GM19455 (cell line): ENCODE data around the gene DAB1.
"Not testable (repeated sequence)": the region's sequence is repeated elsewhere in the genome, so short reads cannot be mapped to it uniquely, and the experiment has no call there.

Experiments used
- ATAC-seq: cut with Tn5 transposase; IDR thresholded peaks from one replicate; pipeline ENCODE4 v1.9.1; 2021; ENCODE audit not compliant: unreplicated experiment

Gene DAB1

DNA sequence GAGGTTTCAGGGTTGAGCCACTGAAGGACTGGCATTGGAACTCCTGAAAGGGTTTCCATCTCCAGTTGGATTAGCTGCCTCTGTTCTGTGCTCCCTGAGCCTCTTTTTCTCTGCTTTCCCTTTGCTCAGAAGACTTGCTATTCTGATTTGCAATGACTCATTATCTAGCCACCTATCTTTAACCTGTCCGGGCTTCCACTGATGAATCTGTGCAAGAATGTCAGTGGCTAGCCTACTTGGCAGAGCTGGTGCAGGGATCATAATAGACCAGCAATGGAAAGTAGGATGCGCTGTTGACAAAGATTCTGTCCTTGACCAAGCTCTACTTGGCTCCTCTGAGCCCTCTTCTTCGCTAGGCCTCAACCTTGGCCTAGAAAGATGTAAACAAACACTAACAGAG lies 336.2 kb downstream of the DAB1 start:
- ATAC-seq, result not testable (repeated sequence)

- ATAC-seq, result no peak
Measured at GRCh38 chr1:57086154-57086553, 337.7 kb downstream of the DAB1 start.

DNA sequence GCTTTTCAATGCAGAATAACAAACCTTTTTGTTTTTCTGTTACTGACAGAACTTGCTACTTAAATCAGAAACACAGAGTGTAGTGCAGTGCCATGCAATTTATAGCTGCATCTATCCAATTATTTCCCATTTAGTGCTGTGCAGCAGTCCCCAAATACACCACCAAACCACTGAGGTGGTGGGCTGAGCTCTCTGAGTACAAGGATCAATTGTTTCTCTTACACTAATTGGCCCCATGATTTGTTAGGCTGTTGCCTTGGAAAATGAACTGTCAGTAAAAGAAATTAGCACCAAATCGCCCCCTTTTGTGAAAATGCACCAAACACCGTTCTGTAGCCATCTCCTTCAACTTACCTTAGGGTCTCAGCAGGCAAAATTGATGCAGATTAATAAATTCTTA lies 339.2 kb downstream of the DAB1 start:
- no peak for ATAC-seq

- no peak for ATAC-seq
Measured at GRCh38 chr1:57082711-57083439, 341.0 kb downstream of the DAB1 start.

DNA sequence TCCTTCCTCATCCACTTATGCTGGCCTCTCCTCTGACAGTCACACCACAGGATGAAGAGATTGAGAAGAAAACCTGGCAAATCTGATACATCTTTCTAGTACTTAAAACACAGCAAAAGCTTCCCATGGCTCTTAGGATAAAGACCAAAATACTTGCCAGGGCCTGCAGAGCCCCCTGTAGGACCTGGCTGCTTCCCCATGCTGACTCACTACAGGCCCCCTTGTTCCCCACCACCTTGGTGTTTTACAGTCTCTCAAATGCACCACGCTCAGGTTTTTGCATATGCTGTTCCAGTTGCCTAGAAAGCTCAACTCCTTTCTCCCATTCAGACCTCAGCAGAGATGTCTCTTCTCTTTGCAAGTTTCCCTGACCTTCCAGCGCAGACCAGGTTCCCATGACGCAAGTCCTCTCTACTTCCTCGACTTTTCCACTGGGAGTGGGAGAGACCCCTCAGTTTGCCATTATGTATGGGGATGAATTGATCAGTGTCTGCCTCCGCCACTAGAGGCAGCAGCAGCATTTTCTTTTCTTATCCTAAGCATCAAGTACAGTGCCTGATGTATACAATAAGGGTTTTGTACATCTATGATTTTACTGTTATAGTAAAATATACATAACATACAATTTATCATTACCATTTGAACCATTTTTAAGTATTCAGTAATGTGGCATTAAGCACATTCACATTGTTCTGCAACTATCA lies 344.3 kb downstream of the DAB1 start:
- ATAC-seq, result no peak

DNA sequence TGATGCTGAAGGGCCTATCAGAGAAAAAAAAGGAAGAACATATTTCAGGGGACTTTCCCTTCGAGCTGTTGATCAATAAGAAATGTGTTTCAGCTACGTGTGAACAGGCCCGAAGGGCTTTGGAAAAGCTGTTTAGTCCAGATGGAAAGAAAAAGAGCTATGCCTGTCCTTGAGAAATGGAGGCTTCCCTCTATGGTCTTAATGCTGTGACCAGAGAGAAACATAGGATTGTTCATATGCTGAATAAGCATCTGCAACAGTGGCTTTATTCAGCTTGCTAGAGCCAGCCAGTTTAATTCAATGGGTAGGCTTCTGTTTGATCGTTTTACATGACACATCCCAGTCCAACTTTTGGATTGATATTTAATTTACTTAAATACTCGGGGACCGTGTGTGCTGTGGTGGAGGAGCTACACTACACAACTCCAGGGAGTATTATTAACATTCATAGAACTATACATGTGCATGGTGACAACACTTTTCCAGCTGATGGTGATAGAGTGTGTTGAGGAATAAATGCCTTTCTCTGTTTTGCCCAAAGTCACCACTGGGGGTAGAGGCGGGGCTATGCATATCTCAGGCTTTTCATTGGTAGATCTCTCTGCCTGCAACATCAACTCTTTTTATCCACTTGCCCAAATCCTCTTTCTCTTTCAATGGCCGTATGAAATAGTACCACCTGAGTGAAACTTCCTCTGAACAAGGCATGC lies 351.3 kb downstream of the DAB1 start:
- peak; percentile 69 for ATAC-seq

DNA sequence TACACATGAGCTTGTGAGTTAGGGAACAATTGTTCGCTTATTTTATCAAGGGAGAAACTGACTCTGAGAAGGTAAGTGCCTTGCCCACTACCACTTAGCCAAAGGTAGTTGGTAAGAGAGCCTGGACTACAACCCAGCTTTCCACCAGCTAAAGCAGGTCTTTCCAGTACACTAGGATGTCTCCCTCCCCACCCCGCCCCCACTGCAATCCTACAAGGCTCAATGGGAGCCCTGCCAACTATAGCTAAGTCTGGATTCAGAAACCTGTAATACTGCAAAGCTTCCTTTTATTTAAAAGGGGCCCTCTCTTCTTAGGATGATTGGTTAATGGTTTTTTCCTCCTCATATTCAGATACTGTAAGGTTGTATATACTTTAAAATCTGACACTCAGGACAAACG lies 356.0 kb downstream of the DAB1 start:
- ATAC-seq, result no peak

GRCh38 chr1:57066980-57067610 lies 356.8 kb downstream of the DAB1 start:
- ATAC-seq, result no peak

DNA sequence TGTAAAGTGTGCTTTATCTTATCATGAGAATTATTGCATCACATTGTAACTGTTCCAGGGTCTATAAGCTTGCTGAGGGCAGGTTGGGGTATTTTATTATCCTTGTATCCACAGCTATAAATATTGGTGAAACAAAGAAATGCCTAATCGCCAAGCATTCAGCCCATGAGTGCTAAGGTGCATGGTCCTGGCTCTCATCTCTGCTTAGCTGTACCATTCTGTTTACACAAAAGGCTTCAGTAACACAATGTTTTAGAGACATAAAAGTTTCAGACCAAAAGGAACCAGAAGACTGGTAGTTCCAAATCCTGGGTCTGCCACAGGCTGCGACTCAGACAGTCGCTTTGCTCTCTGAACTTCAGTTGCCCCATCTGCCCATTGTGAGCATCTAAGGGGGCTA lies 358.4 kb downstream of the DAB1 start:
- ATAC-seq, result no peak

DNA sequence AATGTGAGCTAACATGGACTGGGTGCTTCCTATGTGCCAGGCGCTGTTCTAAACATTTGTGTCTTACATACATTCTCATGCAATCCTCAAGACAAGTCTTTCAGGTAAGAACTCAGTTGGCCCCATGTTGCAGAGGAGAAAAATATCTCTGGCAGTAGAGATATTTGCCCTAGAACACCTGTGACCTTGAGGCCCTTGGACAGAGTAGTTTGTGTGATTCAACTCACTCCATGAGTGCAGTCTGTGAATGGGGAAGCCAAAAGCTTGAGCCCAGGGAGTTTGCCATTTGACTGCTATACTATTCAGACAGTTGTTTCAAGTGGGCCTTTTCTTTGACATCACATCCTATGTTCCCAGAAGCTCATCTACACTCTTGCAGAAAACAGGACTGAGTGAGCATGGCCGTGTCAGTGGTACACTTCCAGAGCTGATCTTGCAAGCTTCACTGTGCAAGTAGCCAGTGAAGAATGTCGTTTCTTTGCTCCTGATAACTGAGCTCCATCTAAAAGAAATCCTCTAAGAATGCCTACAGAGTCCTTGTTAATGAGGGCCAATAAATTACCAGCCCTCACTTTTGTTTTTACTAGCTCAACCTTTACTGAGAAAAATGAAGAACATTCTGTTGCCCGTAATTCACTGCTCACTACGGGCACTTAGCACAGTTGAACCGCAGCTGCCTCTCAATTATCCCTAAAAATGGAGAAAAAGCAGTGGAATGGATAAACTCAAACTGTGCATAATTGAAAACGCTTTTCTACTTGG lies 359.3 kb downstream of the DAB1 start:
- ATAC-seq, result no peak

DNA sequence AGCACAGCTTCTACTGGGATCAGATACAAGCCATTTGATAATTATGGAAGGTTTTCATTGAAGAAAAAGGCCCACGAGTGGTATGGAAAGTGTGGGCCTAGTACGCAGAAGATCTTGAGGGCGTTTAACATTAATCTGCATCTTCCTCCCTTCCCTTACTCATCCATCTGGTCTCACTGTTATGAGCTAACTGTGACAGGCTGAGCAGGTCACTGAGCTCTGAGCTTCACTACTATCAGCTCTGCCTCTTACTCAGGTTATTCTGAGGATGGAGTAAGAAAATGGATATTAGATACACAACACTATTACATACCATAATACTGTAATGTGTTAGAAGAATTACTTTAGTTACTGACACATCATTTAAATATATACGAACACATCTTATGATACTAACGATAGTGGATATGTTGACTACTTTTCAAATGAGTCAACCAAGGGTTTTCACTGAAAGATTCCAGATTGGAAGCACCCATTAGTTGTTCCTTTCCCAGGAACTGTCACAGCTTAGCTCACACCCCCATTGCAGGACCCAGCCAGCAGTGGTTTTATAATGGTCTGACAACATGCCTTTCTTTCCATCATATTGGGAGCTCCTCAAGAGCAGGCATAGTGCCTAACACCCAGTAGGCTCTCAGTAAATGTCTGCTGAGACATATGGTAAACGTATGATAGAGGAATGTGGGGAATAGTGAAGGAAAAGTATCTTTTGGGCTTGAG lies 360.3 kb downstream of the DAB1 start:
- ATAC-seq, result no peak

DNA sequence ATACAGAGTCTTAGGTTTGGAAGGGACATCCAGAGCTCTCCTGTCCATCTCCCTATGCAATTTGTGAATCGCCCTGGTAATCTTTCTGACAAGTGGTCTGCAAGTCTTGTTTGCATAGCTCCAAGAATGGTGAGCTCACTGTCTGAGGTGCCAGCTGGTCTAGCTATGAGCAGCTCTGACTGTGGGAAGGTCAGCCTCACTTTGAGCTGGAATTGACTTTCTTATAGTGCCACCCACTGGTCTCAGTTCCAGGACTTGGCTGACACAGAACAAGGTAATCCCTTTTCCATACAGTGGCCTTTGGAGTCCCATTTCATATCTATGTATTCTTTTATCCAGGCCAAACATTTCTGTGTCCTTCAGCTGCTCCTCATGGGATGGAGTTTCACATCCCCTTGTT lies 362.5 kb downstream of the DAB1 start:
- ATAC-seq, result no peak

DNA sequence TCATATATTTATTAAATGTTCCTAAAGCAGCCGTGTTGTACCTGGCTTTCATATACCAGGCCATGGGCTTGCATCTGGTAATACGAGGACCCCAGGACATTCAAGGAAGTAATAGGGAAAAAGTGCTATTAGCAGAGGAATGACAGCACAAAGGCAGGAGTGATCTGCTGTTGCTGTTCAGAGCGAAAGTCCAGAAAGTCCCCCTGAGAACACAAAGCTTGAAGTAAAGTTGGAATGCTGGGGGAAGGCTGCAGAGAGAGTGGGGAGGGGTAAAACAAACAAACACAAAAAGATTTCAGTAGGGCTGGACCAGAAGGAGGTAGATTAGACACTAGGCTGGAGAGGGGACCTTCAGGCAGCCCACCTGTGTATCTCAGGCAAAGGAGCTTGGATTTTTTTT lies 363.4 kb downstream of the DAB1 start:
- no peak for ATAC-seq

DNA sequence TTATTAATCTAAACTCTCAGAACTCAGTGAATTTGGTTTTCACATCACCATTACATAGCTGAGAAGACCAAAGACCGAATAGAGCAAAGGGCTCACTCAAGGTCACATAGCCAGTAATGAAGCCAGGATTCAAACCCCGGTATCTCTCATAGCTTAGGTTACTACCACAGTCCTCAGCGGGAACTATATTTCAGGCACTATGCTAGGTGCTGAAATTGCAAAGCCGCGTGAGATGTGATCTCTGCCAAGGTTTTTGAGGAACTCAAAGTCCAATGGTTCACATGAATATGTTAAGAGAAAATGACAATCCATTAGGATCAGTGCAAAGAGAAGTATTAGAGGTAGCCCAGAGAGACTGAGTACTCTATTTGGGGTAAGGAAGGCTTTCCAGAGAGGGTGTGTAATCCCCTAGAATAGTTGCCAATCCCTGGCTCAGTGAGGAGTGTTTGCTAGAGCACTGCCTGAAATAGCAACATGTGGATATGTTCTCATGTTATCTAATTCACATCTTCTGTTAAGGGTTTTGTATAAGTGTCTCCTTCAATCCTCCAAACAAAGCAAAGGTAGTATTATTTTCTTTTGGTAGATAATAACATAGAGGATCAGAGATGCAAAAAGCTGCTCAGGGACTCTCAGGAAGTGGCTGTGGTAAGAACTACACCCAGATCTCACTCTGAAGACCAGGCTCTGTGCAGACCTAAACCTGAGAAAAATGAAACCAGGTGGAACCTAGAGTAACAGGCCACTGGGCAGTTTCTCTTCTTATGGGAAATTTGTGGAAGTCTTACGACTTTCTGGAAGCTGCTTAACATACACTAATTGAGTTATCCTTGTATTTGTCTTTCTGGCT lies 365.0 kb downstream of the DAB1 start:
- no peak for ATAC-seq

- no peak for ATAC-seq
Measured at GRCh38 chr1:57048856-57049255, 375.0 kb downstream of the DAB1 start.

DNA sequence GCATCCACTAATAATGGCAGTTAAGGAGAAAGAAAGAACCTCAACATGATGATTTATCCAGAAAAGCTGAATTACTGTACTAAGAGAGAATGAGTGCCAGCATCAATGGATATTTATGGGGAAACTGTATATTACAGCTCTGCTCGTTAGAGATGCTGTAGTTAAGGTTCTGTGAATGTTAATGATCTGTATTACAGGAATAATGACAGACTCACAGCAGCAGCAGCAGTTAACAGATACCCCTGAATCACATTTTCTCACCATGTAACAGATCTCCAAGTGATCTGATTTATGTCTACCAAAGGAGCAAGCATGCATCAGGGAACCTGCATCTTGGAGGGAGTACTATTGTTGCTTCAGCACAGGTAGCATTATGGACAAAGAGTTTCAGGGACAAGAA lies 377.4 kb downstream of the DAB1 start:
- no peak for ATAC-seq

DNA sequence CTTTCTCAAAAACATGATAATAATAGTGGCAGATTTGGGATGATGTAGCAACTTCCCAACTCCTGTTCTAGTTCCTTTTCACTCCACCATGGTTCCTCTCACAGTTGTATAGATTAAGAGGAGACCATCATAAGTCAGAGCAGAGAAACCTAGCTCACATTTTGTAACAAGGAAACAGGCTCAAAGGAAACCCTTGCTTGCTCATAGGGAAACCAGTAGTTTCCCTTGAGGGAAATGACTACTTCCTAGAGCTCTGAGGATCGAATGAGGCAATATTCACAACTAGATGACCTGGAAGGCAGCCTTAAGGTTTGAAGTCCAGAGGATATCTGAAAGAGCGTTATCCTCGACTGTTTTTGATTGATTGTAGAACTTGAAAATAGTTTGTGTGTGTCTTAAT lies 382.0 kb downstream of the DAB1 start:
- ATAC-seq, result no peak

DNA sequence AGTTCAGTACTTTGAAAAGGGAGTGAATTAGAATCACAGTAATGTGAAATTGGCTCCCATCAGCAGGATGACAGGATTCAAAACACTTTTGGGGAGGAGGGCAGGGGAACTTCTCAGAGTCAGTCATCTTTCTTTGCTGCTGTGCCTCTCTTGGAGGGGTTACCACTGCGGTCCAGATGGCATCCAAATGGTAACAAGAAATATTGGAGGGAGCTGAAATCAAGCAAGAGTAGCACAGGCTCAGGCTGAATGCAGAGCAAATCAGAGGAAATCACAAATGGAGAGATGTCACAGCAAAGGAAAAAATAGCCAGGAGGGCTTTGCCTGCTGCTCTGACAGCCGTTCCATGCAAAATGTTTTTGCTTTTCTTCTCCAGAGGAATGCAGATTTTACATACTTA lies 383.0 kb downstream of the DAB1 start:
- ATAC-seq, result no peak
